ENCODE data around the gene NMU.

DNA sequence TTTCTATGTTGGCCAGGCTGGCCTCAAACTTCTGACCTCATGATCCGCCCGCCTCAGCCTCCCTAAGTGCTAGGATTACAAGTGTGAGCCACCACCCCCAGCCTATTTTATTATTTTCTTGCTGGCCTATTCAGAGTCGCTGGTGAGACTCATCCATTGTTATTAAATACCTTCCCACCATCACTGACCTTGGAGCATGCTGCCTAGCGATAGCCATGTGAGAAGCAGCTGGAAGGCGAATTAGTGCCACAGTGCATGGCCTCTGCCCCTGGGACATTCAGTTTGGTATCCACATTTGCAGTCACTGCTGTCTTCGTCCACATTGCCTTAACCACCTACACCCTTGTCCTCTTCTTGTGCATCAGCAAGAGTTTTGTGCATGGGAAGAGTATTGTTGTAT, 32.4 kb upstream of the NMU start:
- TF ChIP-seq, protein P1, sequence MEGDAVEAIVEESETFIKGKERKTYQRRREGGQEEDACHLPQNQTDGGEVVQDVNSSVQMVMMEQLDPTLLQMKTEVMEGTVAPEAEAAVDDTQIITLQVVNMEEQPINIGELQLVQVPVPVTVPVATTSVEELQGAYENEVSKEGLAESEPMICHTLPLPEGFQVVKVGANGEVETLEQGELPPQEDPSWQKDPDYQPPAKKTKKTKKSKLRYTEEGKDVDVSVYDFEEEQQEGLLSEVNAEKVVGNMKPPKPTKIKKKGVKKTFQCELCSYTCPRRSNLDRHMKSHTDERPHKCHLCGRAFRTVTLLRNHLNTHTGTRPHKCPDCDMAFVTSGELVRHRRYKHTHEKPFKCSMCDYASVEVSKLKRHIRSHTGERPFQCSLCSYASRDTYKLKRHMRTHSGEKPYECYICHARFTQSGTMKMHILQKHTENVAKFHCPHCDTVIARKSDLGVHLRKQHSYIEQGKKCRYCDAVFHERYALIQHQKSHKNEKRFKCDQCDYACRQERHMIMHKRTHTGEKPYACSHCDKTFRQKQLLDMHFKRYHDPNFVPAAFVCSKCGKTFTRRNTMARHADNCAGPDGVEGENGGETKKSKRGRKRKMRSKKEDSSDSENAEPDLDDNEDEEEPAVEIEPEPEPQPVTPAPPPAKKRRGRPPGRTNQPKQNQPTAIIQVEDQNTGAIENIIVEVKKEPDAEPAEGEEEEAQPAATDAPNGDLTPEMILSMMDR (conservative IDR thresholded peaks at IDR 0.05; ENCODE audit: low read length), result no peak
- no peak for TF ChIP-seq EZH2phosphoT487 (IDR thresholded peaks at IDR 0.05; ENCODE audit: borderline replicate concordance, low read depth, low read length)

All from OCI-LY7 (cell line).